ENCODE data around the gene ME2.

Gene ME2

GRCh38 chr18:50866765-50867164 is 12.2 kb upstream of the ME2 start:
- no peak for TF ChIP-seq FOXP2 (optimal IDR thresholded peaks at IDR 0.05; ENCODE audit: borderline replicate concordance, extremely low read depth, extremely low read length, insufficient read depth)
- TF ChIP-seq REST (IDR thresholded peaks at IDR 0.05; ENCODE audit: insufficient read depth in 1 of 2, low read depth in 2 of 2, low read length in 2 of 2) = no peak
- no peak for TF ChIP-seq POLR2AphosphoS5 (IDR thresholded peaks at IDR 0.05; ENCODE audit: low read depth, low read length)
- TF ChIP-seq SIN3A (IDR thresholded peaks at IDR 0.05; ENCODE audit: borderline replicate concordance, insufficient read depth, low read length) = no peak
- no peak for TF ChIP-seq TAF1 (IDR thresholded peaks at IDR 0.05; ENCODE audit: borderline replicate concordance, insufficient read depth, low read length)

DNA sequence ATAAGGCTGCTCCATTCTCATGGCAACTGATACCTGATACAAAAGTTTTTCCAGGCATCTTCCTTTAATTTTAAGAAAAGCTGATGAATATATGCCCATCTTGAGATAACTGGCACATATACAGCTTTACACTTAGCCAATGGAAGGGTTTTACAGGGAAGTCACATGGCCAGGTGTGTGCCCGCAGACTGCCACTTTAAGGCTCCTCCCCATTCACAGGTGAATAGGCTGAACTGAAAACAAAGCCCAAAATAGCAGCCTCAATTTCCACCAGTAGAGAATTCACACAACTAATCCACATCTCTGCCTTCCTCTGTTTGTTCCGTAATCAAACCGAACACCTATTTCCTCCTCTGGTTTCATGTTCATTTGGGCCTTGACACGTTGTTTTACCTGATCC is 9.8 kb upstream of the ME2 start:
- TF ChIP-seq REST (IDR thresholded peaks at IDR 0.05; ENCODE audit: insufficient read depth in 1 of 2, low read depth in 2 of 2, low read length in 2 of 2) (no peak), FOXP2 (optimal IDR thresholded peaks at IDR 0.05; ENCODE audit: borderline replicate concordance, extremely low read depth, extremely low read length, insufficient read depth) (no peak), SIN3A (IDR thresholded peaks at IDR 0.05; ENCODE audit: borderline replicate concordance, insufficient read depth, low read length) (no peak), TAF1 (IDR thresholded peaks at IDR 0.05; ENCODE audit: borderline replicate concordance, insufficient read depth, low read length) (no peak), POLR2AphosphoS5 (IDR thresholded peaks at IDR 0.05; ENCODE audit: low read depth, low read length) (no peak)

DNA sequence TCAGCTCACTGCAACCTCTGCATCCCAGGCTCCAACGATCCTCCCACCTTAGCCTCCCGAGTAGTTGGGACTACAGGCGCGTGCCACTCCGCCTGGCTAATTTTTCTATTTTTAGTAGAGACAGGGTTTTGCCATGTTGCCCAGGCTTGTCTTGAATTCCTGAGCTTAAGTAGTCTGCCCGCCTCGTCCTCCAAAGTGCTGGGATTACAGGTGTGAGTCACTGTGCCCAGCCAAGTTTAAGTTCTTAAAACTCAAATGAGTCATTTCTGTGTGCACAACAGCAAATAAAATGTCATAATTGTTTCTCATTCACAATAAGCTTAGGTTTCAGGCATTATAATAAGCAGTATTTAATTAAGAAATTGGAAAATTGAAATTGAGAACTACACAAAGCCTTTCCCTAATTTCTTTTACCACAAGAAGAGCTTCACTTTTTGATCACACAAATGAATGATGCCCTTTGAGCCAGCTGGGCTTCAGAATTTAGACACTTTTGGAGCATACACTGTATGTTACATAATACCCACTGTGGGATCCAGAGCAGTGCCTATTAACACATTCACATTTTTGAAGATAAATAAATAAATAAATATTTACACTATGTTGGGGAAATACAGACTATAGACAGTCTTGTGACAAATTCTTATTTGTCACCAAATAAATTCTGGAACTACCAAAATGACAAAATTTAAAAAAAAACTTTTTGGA is 8.6 kb upstream of the ME2 start:
- TF ChIP-seq SIN3A (IDR thresholded peaks at IDR 0.05; ENCODE audit: borderline replicate concordance, insufficient read depth, low read length) (no peak), POLR2AphosphoS5 (IDR thresholded peaks at IDR 0.05; ENCODE audit: low read depth, low read length) (no peak), REST (IDR thresholded peaks at IDR 0.05; ENCODE audit: insufficient read depth in 1 of 2, low read depth in 2 of 2, low read length in 2 of 2) (no peak), TAF1 (IDR thresholded peaks at IDR 0.05; ENCODE audit: borderline replicate concordance, insufficient read depth, low read length) (no peak), FOXP2 (optimal IDR thresholded peaks at IDR 0.05; ENCODE audit: borderline replicate concordance, extremely low read depth, extremely low read length, insufficient read depth) (no peak)

GRCh38 chr18:50871846-50872245 is 7.1 kb upstream of the ME2 start:
- TF ChIP-seq TAF1 (IDR thresholded peaks at IDR 0.05; ENCODE audit: borderline replicate concordance, insufficient read depth, low read length) (no peak), REST (IDR thresholded peaks at IDR 0.05; ENCODE audit: insufficient read depth in 1 of 2, low read depth in 2 of 2, low read length in 2 of 2) (no peak), FOXP2 (optimal IDR thresholded peaks at IDR 0.05; ENCODE audit: borderline replicate concordance, extremely low read depth, extremely low read length, insufficient read depth) (no peak), POLR2AphosphoS5 (IDR thresholded peaks at IDR 0.05; ENCODE audit: low read depth, low read length) (no peak), SIN3A (IDR thresholded peaks at IDR 0.05; ENCODE audit: borderline replicate concordance, insufficient read depth, low read length) (no peak)
